ENCODE measurements around the gene DEPP1. TPM values are rescaled to one million over a fixed set of nuclear protein-coding genes. Genes with fewer than 3 reads are reported as not detected.
A peak's percentile ranks its signal among the peaks of the same experiment; 100 is the strongest.

Gene DEPP1
- total and polyA plus RNA-seq, 10 of the 15 experiments (the other 5 are each of a cell fraction or from before 2014, with no cell fraction given) = 1.7 to 12.1 (median 7.3) TPM

DNA sequence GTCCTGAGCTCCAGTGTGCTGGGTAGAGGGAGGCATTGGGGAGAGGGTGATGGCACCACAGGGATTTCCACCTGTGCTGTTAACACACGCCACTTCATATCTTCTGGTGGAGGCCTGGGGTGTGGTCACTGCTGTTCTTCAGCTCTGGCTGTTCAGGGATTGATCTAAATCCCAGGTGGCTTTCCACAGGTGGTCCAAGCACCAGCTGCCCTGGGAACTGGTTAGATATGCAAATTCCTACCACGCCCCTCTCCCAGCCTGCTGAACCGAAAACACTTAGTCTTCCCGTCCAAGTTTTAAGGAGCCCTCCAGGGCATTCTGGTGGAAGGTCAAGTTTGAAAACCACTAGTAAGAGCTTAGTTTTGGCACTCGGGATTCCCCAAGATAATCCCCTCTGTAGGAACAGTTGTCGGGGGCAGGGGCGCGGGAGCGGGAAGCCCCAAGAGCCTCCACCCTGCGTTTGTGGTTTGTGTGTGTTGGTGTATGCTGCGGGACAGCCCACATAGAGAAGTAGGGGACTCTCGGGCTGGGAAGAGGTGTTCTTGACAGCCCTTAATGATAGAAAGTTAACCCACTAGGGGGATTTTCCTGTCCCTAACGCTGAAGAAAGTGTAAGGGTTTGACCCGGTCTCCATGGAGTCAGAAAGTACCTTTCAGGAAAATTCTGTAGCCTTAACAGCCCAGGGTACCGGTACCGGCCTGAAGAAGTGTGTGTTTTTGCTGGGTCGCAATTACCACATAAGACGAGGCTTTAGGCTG, 5.1 kb downstream of the DEPP1 start (continued):
- TF ChIP-seq ZBTB33 (IDR thresholded peaks at IDR 0.05) (no peak), HSF1 (IDR thresholded peaks at IDR 0.05; ENCODE audit: low read depth, low read length) (no peak), DPF2 (IDR thresholded peaks at IDR 0.05) (peak; percentile 51; the same call in 1 of the 2 replicates), SPI1 (IDR thresholded peaks at IDR 0.05; ENCODE audit: borderline replicate concordance, insufficient read depth, low read depth, low read length) (no peak), SIN3A (IDR thresholded peaks at IDR 0.05; ENCODE audit: low read depth, low read length) (no peak), NFXL1 (IDR thresholded peaks at IDR 0.05; ENCODE audit: borderline replicate concordance) (no peak), POLR2AphosphoS2 (IDR thresholded peaks at IDR 0.05; ENCODE audit: low read depth, low read length) (no peak), NFYA (IDR thresholded peaks at IDR 0.05; ENCODE audit: borderline replicate concordance, low read depth, low read length) (no peak), JUND (IDR thresholded peaks at IDR 0.05; ENCODE audit: low read depth, low read length) (no peak), KLF5 (IDR thresholded peaks at IDR 0.05; ENCODE audit: partially characterized antibody) (no peak), TCF3 (IDR thresholded peaks at IDR 0.05; ENCODE audit: borderline replicate concordance, insufficient read depth, low read depth, low read length) (no peak), SRF (IDR thresholded peaks at IDR 0.05; ENCODE audit: low read depth in 2 of 2, low read length in 2 of 2) (no peak), ESRRA (IDR thresholded peaks at IDR 0.05; ENCODE audit: low read length) (no peak), SMAD5 (IDR thresholded peaks at IDR 0.05; ENCODE audit: low read depth) (no peak), KAT2A (conservative IDR thresholded peaks at IDR 0.05; ENCODE audit: control insufficient read depth, low read depth, low read length) (no peak), RB1 (IDR thresholded peaks at IDR 0.05; ENCODE audit: borderline replicate concordance) (no peak), PAX8 (IDR thresholded peaks at IDR 0.05) (no peak), CTCF (IDR thresholded peaks at IDR 0.05 in 2 of 3, conservative IDR thresholded peaks at IDR 0.05 in 1 of 3; ENCODE audit: control insufficient read depth in 2 of 3, extremely low read depth in 1 of 3, insufficient read depth in 1 of 3, low read depth in 3 of 3, low read length in 3 of 3) (no peak), ETV6 (conservative IDR thresholded peaks at IDR 0.05 in 1 of 2, IDR thresholded peaks at IDR 0.05 in 1 of 2; ENCODE audit: borderline replicate concordance in 1 of 2, low read depth in 1 of 2) (no peak), SUZ12 (IDR thresholded peaks at IDR 0.05; ENCODE audit: unreplicated experiment) (no peak), PML (IDR thresholded peaks at IDR 0.05; ENCODE audit: low read length) (no peak), SUPT20H (IDR thresholded peaks at IDR 0.05; ENCODE audit: borderline replicate concordance, control insufficient read depth, low read depth, low read length) (no peak)
- TF ChIP-seq, protein P1, sequence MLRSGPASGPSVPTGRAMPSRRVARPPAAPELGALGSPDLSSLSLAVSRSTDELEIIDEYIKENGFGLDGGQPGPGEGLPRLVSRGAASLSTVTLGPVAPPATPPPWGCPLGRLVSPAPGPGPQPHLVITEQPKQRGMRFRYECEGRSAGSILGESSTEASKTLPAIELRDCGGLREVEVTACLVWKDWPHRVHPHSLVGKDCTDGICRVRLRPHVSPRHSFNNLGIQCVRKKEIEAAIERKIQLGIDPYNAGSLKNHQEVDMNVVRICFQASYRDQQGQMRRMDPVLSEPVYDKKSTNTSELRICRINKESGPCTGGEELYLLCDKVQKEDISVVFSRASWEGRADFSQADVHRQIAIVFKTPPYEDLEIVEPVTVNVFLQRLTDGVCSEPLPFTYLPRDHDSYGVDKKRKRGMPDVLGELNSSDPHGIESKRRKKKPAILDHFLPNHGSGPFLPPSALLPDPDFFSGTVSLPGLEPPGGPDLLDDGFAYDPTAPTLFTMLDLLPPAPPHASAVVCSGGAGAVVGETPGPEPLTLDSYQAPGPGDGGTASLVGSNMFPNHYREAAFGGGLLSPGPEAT (IDR thresholded peaks at IDR 0.05; ENCODE audit: low read depth) = peak; percentile 97
